Measurements from ENCODE around the gene PDE2A. TPM values are rescaled to one million over a fixed set of nuclear protein-coding genes. Genes with fewer than 3 reads are reported as not detected.
"Not testable (repeated sequence)": the region's sequence is repeated elsewhere in the genome, so short reads cannot be mapped to it uniquely, and the experiment has no call there.

PDE2A gene
- total RNA-seq, 1 experiment from 2014 or later = not detected

- Histone ChIP-seq H3K4me3 (no peak overlapping the region), H3K27ac (no peak overlapping the region), H3K27me3 (replicated peaks) (no peaks in the 10 kb centered on the region), H3K36me3 (no peaks in the 10 kb centered on the region), H3K9me3 (replicated peaks) (no peaks in the 10 kb centered on the region), H3K4me1 (replicated peaks) (no peaks in the 10 kb centered on the region; the same call in 1 of the 2 replicates)
- no peak for DNase-seq (ENCODE audit: low read depth in 1 of 2, low spot score in 2 of 2)
Measured at GRCh38 chr11:72575533-72576242, 98.5 kb downstream of the PDE2A start.

GRCh38 chr11:72574548-72575460, 99.4 kb downstream of the PDE2A start:
- H3K27me3 ChIP-seq (replicated peaks) = no peaks in the 10 kb centered on the region
- H3K4me3 ChIP-seq = no peak overlapping the region
- no peak overlapping the region for H3K27ac ChIP-seq
- no peaks in the 10 kb centered on the region for H3K9me3 ChIP-seq (replicated peaks)
- no peaks in the 10 kb centered on the region for H3K36me3 ChIP-seq
- peaks cover 8% of the 10 kb centered on the region for H3K4me1 ChIP-seq (replicated peaks)
- no peak for DNase-seq (ENCODE audit: low read depth in 1 of 2, low spot score in 2 of 2)

- Histone ChIP-seq H3K4me1 (replicated peaks) (peaks cover 11% of the 10 kb centered on the region), H3K9me3 (replicated peaks) (no peaks in the 10 kb centered on the region), H3K27me3 (replicated peaks) (no peaks in the 10 kb centered on the region), H3K27ac (no peak overlapping the region), H3K36me3 (no peaks in the 10 kb centered on the region), H3K4me3 (no peak overlapping the region)
- DNase-seq (ENCODE audit: low read depth in 1 of 2, low spot score in 2 of 2) = no peak
Measured at GRCh38 chr11:72573855-72574445, 100.3 kb downstream of the PDE2A start.

GRCh38 chr11:72573072-72573854, 101.0 kb downstream of the PDE2A start:
- no peak overlapping the region for H3K4me3 ChIP-seq
- no peak for DNase-seq (ENCODE audit: low read depth in 1 of 2, low spot score in 2 of 2)

GRCh38 chr11:72572540-72572939, 101.7 kb downstream of the PDE2A start:
- not testable (repeated sequence) for H3K27ac ChIP-seq; H3K9me3 ChIP-seq (replicated peaks); H3K4me3 ChIP-seq; H3K27me3 ChIP-seq (replicated peaks); DNase-seq (ENCODE audit: low read depth in 1 of 2, low spot score in 2 of 2); H3K36me3 ChIP-seq
- H3K4me1 ChIP-seq (replicated peaks) = peaks cover 11% of the 10 kb centered on the region

More at GRCh38 chr11:72573072-72573854, 101.0 kb downstream of the PDE2A start:
- H3K36me3 ChIP-seq = no peaks in the 10 kb centered on the region
- no peaks in the 10 kb centered on the region for H3K9me3 ChIP-seq (replicated peaks)
- H3K4me1 ChIP-seq (replicated peaks) = peaks cover 11% of the 10 kb centered on the region
- H3K27ac ChIP-seq = no peak overlapping the region
- H3K27me3 ChIP-seq (replicated peaks) = no peaks in the 10 kb centered on the region

GRCh38 chr11:72570893-72571661, 103.1 kb downstream of the PDE2A start:
- Histone ChIP-seq H3K27ac (no peak overlapping the region), H3K4me1 (replicated peaks) (peaks cover 11% of the 10 kb centered on the region), H3K9me3 (replicated peaks) (no peaks in the 10 kb centered on the region), H3K36me3 (no peaks in the 10 kb centered on the region), H3K27me3 (replicated peaks) (no peaks in the 10 kb centered on the region), H3K4me3 (no peak overlapping the region)
- DNase-seq (ENCODE audit: low read depth in 1 of 2, low spot score in 2 of 2) = no peak

- Histone ChIP-seq H3K27ac (peak overlapping the region; percentile 70), H3K4me1 (replicated peaks) (peaks cover 11% of the 10 kb centered on the region), H3K36me3 (no peaks in the 10 kb centered on the region), H3K27me3 (replicated peaks) (no peaks in the 10 kb centered on the region), H3K9me3 (replicated peaks) (no peaks in the 10 kb centered on the region), H3K4me3 (no peak overlapping the region)
- peak in 1 of 2 experiments; percentile 2 for DNase-seq (ENCODE audit: low read depth in 1 of 2, low spot score in 2 of 2)
Measured at GRCh38 chr11:72569966-72570892, 104.0 kb downstream of the PDE2A start.

GRCh38 chr11:72568861-72569260, 105.4 kb downstream of the PDE2A start:
- peaks cover 11% of the 10 kb centered on the region for H3K4me1 ChIP-seq (replicated peaks)
- H3K27ac ChIP-seq = no peak overlapping the region
- DNase-seq (ENCODE audit: low read depth in 1 of 2, low spot score in 2 of 2) = no peak
- H3K36me3 ChIP-seq = no peaks in the 10 kb centered on the region
- no peaks in the 10 kb centered on the region for H3K27me3 ChIP-seq (replicated peaks)
- no peaks in the 10 kb centered on the region for H3K9me3 ChIP-seq (replicated peaks)
- no peak overlapping the region for H3K4me3 ChIP-seq

- no peak for DNase-seq (ENCODE audit: low read depth in 1 of 2, low spot score in 2 of 2)
- no peaks in the 10 kb centered on the region for H3K9me3 ChIP-seq (replicated peaks)
- no peaks in the 10 kb centered on the region for H3K4me1 ChIP-seq (replicated peaks)
- H3K27me3 ChIP-seq (replicated peaks) = no peaks in the 10 kb centered on the region
- H3K36me3 ChIP-seq = no peaks in the 10 kb centered on the region
- H3K4me3 ChIP-seq = no peak overlapping the region
- no peak overlapping the region for H3K27ac ChIP-seq
Measured at GRCh38 chr11:72562431-72562830, 111.8 kb downstream of the PDE2A start.

GRCh38 chr11:72561856-72562255, 112.4 kb downstream of the PDE2A start:
- H3K36me3 ChIP-seq = no peaks in the 10 kb centered on the region
- no peaks in the 10 kb centered on the region for H3K27me3 ChIP-seq (replicated peaks)
- DNase-seq (ENCODE audit: low read depth in 1 of 2, low spot score in 2 of 2) = no peak
- H3K9me3 ChIP-seq (replicated peaks) = no peaks in the 10 kb centered on the region
- H3K4me1 ChIP-seq (replicated peaks) = no peaks in the 10 kb centered on the region
- H3K27ac ChIP-seq = no peak overlapping the region
- H3K4me3 ChIP-seq = no peak overlapping the region

- DNase-seq (ENCODE audit: low read depth in 1 of 2, low spot score in 2 of 2); H3K27me3 ChIP-seq (replicated peaks); H3K9me3 ChIP-seq (replicated peaks); H3K27ac ChIP-seq; H3K4me1 ChIP-seq (replicated peaks); H3K36me3 ChIP-seq; H3K4me3 ChIP-seq: not testable (repeated sequence)
Measured at GRCh38 chr11:72560864-72561263, 113.4 kb downstream of the PDE2A start.

- Histone ChIP-seq H3K36me3 (no peaks in the 10 kb centered on the region), H3K9me3 (replicated peaks) (no peaks in the 10 kb centered on the region), H3K27me3 (replicated peaks) (no peaks in the 10 kb centered on the region), H3K27ac (no peak overlapping the region), H3K4me3 (no peak overlapping the region), H3K4me1 (replicated peaks) (no peaks in the 10 kb centered on the region)
- DNase-seq (ENCODE audit: low read depth in 1 of 2, low spot score in 2 of 2) = no peak
Measured at GRCh38 chr11:72556433-72556832, 117.8 kb downstream of the PDE2A start.

Measured in SJSA1 (cell line).